BLaER1 (cell line): ENCODE data around the gene OTX2.

Experiments used
- H3K27ac ChIP-seq: shearing (Covaris generic); formaldehyde crosslinking; 2 replicates; pipeline ENCODE4 v1.8.1; 2022
- H3K27me3 ChIP-seq: shearing (Covaris generic); formaldehyde crosslinking; 2 replicates; pipeline ENCODE4 v1.8.1; 2022
- H3K36me3 ChIP-seq: shearing (Covaris generic); formaldehyde crosslinking; 2 replicates; pipeline ENCODE4 v1.8.1; 2022
- H3K4me1 ChIP-seq: shearing (Covaris generic); formaldehyde crosslinking; 2 replicates; pipeline ENCODE4 v1.8.1; 2022
- H3K4me2 ChIP-seq: shearing (Covaris generic); formaldehyde crosslinking; 2 replicates; pipeline ENCODE4 v1.8.1; 2022
- H3K4me3 ChIP-seq: shearing (Covaris generic); formaldehyde crosslinking; 2 replicates; pipeline ENCODE4 v1.8.1; 2022
- H3K9ac ChIP-seq: shearing (Covaris generic); formaldehyde crosslinking; 2 replicates; pipeline ENCODE4 v1.8.1; 2022
- H3K9me3 ChIP-seq: shearing (Covaris generic); formaldehyde crosslinking; 2 replicates; pipeline ENCODE4 v1.8.1; 2022
- H4K20me1 ChIP-seq: shearing (Covaris generic); formaldehyde crosslinking; 2 replicates; pipeline ENCODE4 v1.8.1; 2022
- Cebpa-rat ChIP-seq: shearing (Covaris generic); IDR thresholded peaks from 2 replicates; pipeline ENCODE4 v1.8.1; 2022

The OTX2 gene

DNA sequence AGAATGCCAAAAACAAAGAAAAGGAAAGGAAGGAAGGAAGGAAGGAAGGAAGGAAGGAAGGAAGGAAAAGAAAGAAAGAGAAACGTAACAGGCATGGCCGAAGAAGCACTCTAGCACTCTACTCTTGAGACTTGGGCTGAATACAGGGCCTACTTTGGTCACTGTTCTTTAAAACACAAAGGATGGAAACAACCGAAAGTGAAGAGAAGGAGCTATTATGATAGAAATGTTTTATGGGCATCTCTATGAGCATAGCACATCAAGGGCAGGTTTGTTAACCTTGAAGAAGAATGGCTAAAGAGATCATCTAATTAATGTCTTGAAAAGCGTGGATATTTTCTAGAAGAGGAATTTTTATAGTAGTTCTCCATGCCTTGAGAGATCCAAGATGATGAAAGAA, 15.9 kb upstream of the OTX2 start:
- Histone ChIP-seq H3K27ac (no peak overlapping the region), H3K9me3 (no peaks in the 10 kb centered on the region), H3K27me3 (no peaks in the 10 kb centered on the region), H3K4me2 (no peak overlapping the region), H3K36me3 (no peaks in the 10 kb centered on the region), H3K4me3 (no peak overlapping the region), H3K9ac (no peak overlapping the region), H3K4me1 (no peaks in the 10 kb centered on the region), H4K20me1 (no peaks in the 10 kb centered on the region)
- TF ChIP-seq Cebpa-rat = no peak

DNA sequence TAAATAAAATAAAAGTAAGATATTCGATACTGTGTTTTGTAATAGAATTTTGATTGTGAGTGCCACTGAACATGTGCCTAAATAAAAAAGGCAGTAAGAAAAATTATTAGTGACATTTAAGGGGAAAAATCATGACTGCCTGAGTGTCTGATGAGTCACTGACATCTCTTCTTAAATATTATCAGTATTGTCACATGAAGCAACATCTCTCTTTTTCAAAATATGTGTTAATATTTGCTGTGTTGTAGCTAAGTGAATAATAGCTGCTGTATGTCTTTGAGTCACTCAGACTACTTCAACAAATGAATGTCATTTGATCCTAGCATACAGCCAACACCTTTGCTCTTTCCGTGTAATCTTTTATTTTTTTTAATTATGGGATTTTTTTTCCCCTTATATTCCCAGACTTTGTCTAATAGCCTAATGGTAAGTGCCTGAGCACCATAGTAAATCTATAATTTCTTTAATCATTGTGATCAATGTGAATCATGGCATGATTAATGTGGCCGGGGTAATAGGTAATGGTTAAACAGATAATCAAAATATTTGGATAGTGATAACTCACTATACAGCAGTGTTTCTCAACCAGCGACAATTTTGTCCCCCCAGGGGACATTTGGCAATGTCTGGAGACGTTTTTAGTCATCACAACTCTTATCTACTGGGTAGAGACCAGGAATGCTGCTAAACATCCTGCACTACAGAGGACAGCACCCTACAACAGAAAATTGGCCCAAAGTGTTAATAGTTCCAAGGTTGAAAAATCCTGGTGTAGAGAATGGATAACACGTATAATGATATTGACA, 11.7 kb upstream of the OTX2 start:
- no peak overlapping the region for H3K27ac ChIP-seq
- no peak overlapping the region for H3K4me3 ChIP-seq
- no peak for TF ChIP-seq Cebpa-rat
- no peaks in the 10 kb centered on the region for H3K36me3 ChIP-seq
- H4K20me1 ChIP-seq = no peaks in the 10 kb centered on the region
- H3K4me2 ChIP-seq = no peak overlapping the region
- peaks cover 14% of the 10 kb centered on the region for H3K27me3 ChIP-seq
- H3K9me3 ChIP-seq = peaks cover 3% of the 10 kb centered on the region
- peaks cover 12% of the 10 kb centered on the region for H3K4me1 ChIP-seq
- H3K9ac ChIP-seq = no peak overlapping the region

DNA sequence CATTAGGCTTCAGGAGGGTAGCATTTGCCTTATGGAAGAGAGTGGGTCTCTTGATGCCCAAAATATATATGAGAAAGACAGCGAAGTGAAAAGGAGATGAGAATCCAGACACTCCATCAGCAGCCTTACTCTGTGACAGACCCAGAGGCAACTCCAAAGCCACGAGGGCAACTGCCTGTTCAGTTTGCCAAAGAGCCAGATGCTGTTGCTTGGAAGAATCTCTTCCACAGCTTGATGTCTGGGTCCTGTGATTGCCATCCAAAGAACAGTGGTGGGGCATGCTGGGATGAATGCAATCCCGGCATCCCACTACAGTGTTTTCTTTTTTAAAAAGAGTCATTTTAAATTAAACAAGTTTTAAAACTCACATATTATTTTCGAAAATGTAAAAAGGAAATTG, 10.9 kb upstream of the OTX2 start:
- Histone ChIP-seq H3K27me3 (peaks cover 22% of the 10 kb centered on the region), H3K4me2 (no peak overlapping the region), H3K9me3 (peaks cover 10% of the 10 kb centered on the region), H3K27ac (no peak overlapping the region), H3K4me3 (no peak overlapping the region), H3K4me1 (peaks cover 14% of the 10 kb centered on the region), H3K36me3 (no peaks in the 10 kb centered on the region), H3K9ac (no peak overlapping the region), H4K20me1 (no peaks in the 10 kb centered on the region)
- no peak for TF ChIP-seq Cebpa-rat

DNA sequence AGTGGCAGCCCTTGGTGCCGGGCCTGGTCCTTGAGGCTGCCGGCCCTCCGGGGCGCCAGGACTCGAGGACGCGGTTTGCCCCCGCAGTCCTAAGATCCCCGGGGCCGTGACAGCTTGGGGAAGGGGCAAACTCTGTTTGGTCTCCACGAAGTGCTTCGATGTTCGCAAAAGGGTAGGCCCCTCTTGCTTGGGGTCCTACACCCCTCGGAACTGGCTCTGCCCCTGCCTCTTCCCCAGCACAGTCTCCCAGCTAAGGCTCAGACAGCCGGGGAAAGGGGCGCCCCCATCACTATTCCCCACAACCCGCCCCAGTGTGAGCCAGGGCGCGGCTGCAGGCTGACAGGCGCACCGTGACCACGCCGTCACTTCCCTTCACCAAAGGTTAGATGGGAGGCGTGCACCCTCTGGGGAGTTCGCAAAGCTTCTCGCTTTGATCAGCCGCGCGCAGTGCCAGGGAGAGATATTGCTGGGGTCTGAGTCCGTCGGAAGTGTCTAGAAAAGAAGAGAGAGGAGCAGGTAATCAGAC, 7.2 kb upstream of the OTX2 start:
- Histone ChIP-seq H3K9ac (no peak overlapping the region), H3K9me3 (peaks cover 10% of the 10 kb centered on the region), H3K4me3 (0 out of 2 replicates have a peak overlapping the region, but pooled peaks have one; percentile 2), H3K27ac (no peak overlapping the region), H3K36me3 (no peaks in the 10 kb centered on the region), H3K4me2 (peak overlapping the region; percentile 71), H4K20me1 (peaks cover 25% of the 10 kb centered on the region; the same call in 1 of the 2 replicates), H3K4me1 (peaks cover 14% of the 10 kb centered on the region), H3K27me3 (peaks cover 59% of the 10 kb centered on the region)
- no peak for TF ChIP-seq Cebpa-rat

DNA sequence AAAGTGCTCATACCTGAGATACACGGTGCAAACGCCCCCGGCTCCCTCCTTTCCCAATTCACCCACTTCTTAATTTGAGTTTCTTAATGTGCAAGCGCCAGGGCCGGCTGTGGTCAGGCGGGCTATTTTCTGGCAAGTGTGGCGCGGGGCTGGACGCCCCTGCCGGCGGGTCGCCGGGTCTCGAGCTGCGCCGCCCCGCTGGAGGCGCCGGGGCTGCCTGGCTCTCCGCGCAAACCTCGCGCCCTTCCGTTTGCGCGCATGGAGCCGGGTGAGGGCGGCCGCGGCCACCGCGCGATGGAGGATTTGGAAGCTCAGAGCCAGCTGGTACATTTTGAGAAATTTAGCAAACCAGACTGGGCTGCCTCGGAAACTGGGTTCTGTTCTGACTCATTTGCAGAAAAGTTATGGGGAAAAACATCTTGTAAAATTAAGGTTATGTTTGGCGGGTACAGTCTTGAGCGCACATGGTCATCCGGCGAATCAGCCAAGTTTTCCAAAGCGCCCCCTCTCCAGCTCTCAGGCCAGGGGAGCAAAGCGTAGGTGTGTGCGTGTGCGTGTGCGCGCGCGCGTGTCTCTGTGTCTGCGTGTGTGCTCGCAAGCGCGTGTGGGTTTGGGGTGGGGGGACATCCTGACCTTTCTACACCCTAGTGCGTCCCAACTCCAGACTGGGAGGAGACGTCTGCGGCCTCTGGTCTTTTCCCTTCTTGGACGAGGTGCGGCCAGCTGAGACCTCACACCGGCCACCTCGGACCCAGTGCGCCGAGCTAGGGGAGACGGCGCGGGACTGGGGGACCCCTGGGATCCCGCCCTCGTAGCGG, 6.5 kb upstream of the OTX2 start:
- no peaks in the 10 kb centered on the region for H3K36me3 ChIP-seq
- TF ChIP-seq Cebpa-rat = no peak
- no peak overlapping the region for H3K4me3 ChIP-seq
- no peak overlapping the region for H3K27ac ChIP-seq
- peaks cover 13% of the 10 kb centered on the region for H3K9me3 ChIP-seq
- peak overlapping the region; percentile 71 for H3K4me2 ChIP-seq
- H3K27me3 ChIP-seq = peaks cover 66% of the 10 kb centered on the region
- peaks cover 14% of the 10 kb centered on the region for H3K4me1 ChIP-seq
- no peak overlapping the region for H3K9ac ChIP-seq
- H4K20me1 ChIP-seq = peaks cover 27% of the 10 kb centered on the region; the same call in 1 of the 2 replicates

DNA sequence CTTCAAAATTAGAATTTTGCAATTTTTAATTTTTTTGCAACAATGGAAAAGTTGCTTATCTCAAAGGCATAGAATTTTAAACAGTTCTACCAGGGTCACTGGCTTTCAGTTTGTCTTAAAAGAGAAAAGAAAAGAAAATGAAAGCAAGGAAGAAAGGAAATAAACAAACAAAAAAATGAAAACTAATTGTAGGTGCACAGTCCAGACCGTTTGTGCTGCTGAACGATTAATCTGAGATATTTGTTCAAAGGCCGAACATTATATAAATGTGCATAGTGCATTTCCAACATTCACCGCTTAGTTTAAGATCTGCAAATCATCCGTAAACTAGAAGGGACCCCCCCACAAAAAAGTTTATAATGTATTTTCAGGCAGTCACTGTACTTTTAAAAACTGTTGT, 5.5 kb upstream of the OTX2 start:
- TF ChIP-seq Cebpa-rat = no peak
- peaks cover 27% of the 10 kb centered on the region; the same call in 1 of the 2 replicates for H4K20me1 ChIP-seq
- no peak overlapping the region for H3K4me2 ChIP-seq
- H3K27me3 ChIP-seq = peaks cover 77% of the 10 kb centered on the region
- peaks cover 14% of the 10 kb centered on the region for H3K4me1 ChIP-seq
- no peak overlapping the region for H3K4me3 ChIP-seq
- H3K36me3 ChIP-seq = no peaks in the 10 kb centered on the region
- no peak overlapping the region for H3K27ac ChIP-seq
- no peak overlapping the region for H3K9ac ChIP-seq
- H3K9me3 ChIP-seq = peaks cover 15% of the 10 kb centered on the region

DNA sequence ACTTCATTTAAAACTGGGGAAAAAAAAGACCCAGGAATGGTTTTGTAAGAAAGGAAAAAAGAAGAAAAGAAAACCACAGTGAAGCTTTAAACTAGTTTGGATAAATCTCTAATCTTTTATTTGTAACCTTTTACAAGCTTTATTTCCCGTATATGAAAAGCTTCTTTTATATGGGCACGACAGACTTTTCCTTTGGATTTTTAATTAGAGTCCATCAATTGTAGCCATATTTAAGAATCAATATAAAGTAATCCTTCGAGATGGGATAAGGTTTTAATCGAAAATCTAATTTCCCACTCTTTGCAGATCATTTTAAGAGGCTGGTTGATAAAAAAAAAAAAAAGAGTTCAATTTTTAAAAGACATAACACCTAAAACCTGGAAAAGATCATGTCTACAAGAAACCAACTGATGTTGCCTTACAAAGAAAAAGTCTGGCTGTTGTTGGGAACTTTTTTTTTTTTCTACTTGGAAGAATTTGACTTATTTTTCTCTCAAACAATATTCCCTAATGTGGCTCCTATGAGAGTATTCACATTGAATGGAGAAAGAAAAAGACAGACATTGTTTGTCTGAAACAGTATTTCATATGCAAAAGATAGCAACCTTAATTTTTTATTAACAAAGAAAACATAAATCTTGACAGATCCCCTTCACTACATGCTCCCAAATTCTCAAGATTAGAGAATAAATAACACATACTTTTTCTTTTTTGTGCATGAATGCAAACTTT, 4.9 kb upstream of the OTX2 start:
- no peak for TF ChIP-seq Cebpa-rat
- Histone ChIP-seq H3K4me1 (peaks cover 14% of the 10 kb centered on the region), H3K9me3 (peaks cover 16% of the 10 kb centered on the region), H4K20me1 (peaks cover 27% of the 10 kb centered on the region; the same call in 1 of the 2 replicates), H3K27ac (no peak overlapping the region), H3K27me3 (peaks cover 83% of the 10 kb centered on the region), H3K9ac (no peak overlapping the region), H3K36me3 (no peaks in the 10 kb centered on the region), H3K4me3 (no peak overlapping the region), H3K4me2 (no peak overlapping the region)

DNA sequence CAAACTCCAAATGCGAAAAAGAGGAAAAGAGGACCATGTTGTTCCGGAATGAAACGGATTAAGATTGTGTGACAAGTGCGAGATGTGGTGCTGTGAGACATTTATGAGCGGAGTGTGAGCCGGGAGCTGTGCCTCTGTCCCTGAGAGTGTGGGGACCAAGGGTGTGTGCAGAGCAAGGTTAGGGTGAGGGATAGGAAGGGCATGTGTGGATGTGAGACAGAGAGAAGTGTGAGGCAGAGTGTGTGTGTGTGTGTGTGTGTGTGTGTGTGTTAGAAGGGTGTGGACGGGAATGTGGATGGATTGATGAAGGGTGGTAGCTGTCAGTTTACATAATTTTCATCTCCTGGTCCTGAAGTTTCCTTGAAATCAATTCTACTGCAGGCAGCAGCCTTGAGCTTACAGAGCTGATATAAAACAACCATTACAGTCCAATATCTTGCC, 4.3 kb upstream of the OTX2 start:
- H3K27me3 ChIP-seq = peaks cover 89% of the 10 kb centered on the region
- H3K4me2 ChIP-seq = no peak overlapping the region
- H3K36me3 ChIP-seq = no peaks in the 10 kb centered on the region
- no peak for TF ChIP-seq Cebpa-rat
- no peak overlapping the region for H3K9ac ChIP-seq
- no peak overlapping the region for H3K4me3 ChIP-seq
- H4K20me1 ChIP-seq = peaks cover 27% of the 10 kb centered on the region; the same call in 1 of the 2 replicates
- H3K9me3 ChIP-seq = peaks cover 22% of the 10 kb centered on the region
- H3K4me1 ChIP-seq = peaks cover 14% of the 10 kb centered on the region
- H3K27ac ChIP-seq = no peak overlapping the region

DNA sequence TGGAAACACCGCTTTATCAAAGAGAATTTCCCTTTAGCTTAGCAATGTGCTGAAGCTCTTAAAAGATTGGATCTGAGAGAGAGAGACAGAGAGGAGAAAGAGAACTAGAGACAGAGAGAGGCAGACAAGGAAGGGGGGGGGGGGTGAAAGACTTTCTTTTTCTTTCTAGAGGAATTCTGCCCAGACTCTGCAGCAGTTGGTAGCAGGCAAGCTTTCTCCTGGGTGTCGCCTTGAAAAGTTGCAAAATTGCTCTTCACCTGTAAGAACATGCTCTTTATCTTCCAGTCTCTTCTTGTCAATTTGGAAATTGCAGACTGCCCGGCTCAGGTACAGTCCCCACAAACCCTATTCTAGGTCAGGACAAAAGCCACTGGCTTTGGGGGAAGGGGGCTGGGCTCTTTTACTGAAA, 2.9 kb upstream of the OTX2 start:
- H3K4me3 ChIP-seq = no peak overlapping the region
- H3K27ac ChIP-seq = no peak overlapping the region
- no peak overlapping the region for H3K4me2 ChIP-seq
- H3K9me3 ChIP-seq = peaks cover 36% of the 10 kb centered on the region
- peaks cover 13% of the 10 kb centered on the region for H3K4me1 ChIP-seq
- peaks cover 99% of the 10 kb centered on the region for H3K27me3 ChIP-seq
- peaks cover 27% of the 10 kb centered on the region; the same call in 1 of the 2 replicates for H4K20me1 ChIP-seq
- H3K36me3 ChIP-seq = no peaks in the 10 kb centered on the region
- no peak for TF ChIP-seq Cebpa-rat
- no peak overlapping the region for H3K9ac ChIP-seq
